SK-N-SH (cell line): Measurements from ENCODE around the gene DDX17. TPM values are rescaled to one million over a fixed set of nuclear protein-coding genes. Genes with fewer than 3 reads are reported as not detected.

Source experiments
- CTCF ChIA-PET: fragments of 300-600, 350-600 bp; formaldehyde crosslinking; extraction: SDS; loops from one replicate; lab custom pipeline; 2021; lab: Yijun Ruan, JAX
- POLR2A ChIA-PET: fragments of 350-600 bp; sonication (Branson Sonifier 250); formaldehyde crosslinking; extraction: SDS; loops from one replicate; lab custom pipeline; 2020; ENCODE audit warnings: antibody characterized with exemption, inconsistent platforms; lab: Yijun Ruan, JAX
- DNase-seq: peaks from one replicate; pipeline ENCODE4 v3.0.0; 2012
- H2AFZ ChIP-seq: fragments of 200-600 bp; sonication (generic); 2 replicates; pipeline ENCODE4 v1.8.1; 2016; ENCODE audit warnings: antibody characterized with exemption, mild to moderate bottlenecking, low read depth
- H3F3A ChIP-seq: fragments of 200-600 bp; sonication (generic); replicated peaks from 2 replicates; pipeline ENCODE3; 2016; ENCODE audit warnings: antibody characterized with exemption, mild to moderate bottlenecking; ENCODE audit not compliant: insufficient read depth
- H3K27ac ChIP-seq, 2 experiments: fragments of 200-500 bp in 1 of 2; fragments of 200-600 bp in 1 of 2; sonication (Bioruptor generic) in 1 of 2; sonication (generic), shearing (Covaris generic) in 1 of 2; 2 replicates each; pipeline versions ENCODE4 v1.5.1 to v1.6.1; 2014 to 2016; ENCODE audit warnings: low read depth in 2 of 2, inconsistent platforms in 1 of 2, low read length in 1 of 2, mild to moderate bottlenecking in 1 of 2, mixed read lengths in 1 of 2
- H3K27me3 ChIP-seq: fragments of 200-600 bp; sonication (generic), shearing (Covaris generic); 2 replicates; pipeline ENCODE4 v1.6.1; 2016; ENCODE audit warnings: mixed run types; ENCODE audit not compliant: insufficient read depth
- H3K36me3 ChIP-seq, 2 experiments: fragments of 200-500 bp in 1 of 2; fragments of 200-600 bp in 1 of 2; sonication (Bioruptor generic) in 1 of 2; sonication (generic) in 1 of 2; replicated peaks in 1 of 2; 2 replicates each; pipeline versions ENCODE3 to v1.5.1; 2014 to 2016; ENCODE audit warnings: low read length in 1 of 2, mild to moderate bottlenecking in 1 of 2; ENCODE audit not compliant: insufficient read depth in 2 of 2, control insufficient read depth in 1 of 2
- H3K4me1 ChIP-seq, 2 experiments: fragments of 200-500 bp in 1 of 2; fragments of 200-600 bp in 1 of 2; sonication (Bioruptor generic) in 1 of 2; sonication (generic), shearing (Covaris generic) in 1 of 2; 2 replicates each; pipeline versions ENCODE4 v1.5.1 to v1.6.1; 2014 to 2016; ENCODE audit warnings: low read depth in 1 of 2, low read length in 1 of 2, mixed run types in 1 of 2; ENCODE audit not compliant: insufficient read depth in 2 of 2, control insufficient read depth in 1 of 2
- H3K4me2 ChIP-seq: fragments of 200-600 bp; sonication (generic), shearing (Covaris generic); 2 replicates; pipeline ENCODE4 v1.6.1; 2017; ENCODE audit warnings: mixed run types
- H3K4me3 ChIP-seq, 2 experiments: fragments of 200-500 bp in 1 of 2; fragments of 200-600 bp in 1 of 2; sonication (Bioruptor generic) in 1 of 2; sonication (generic), shearing (Covaris generic) in 1 of 2; 2 replicates each; pipeline versions ENCODE4 v1.5.1 to v1.8.1; 2014 to 2016; ENCODE audit warnings: low read depth in 2 of 2, inconsistent platforms in 1 of 2, low read length in 1 of 2, mild to moderate bottlenecking in 1 of 2, mixed read lengths in 1 of 2, moderate library complexity in 1 of 2
- H3K79me2 ChIP-seq: fragments of 200-600 bp; sonication (generic); 2 replicates; pipeline ENCODE4 v1.8.1; 2017; ENCODE audit warnings: mild to moderate bottlenecking; ENCODE audit not compliant: insufficient read depth
- H3K9ac ChIP-seq: fragments of 200-600 bp; sonication (generic); 2 replicates; pipeline ENCODE4 v1.6.1; 2017; ENCODE audit warnings: mixed run types
- H3K9me2 ChIP-seq: fragments of 200-600 bp; sonication (generic); 2 replicates; pipeline ENCODE4 v1.6.1; 2017; ENCODE audit warnings: mixed run types
- H3K9me3 ChIP-seq: fragments of 200-600 bp; sonication (generic); 2 replicates; pipeline ENCODE4 v1.6.1; 2017; ENCODE audit warnings: mixed run types, mild to moderate bottlenecking, moderate library complexity
- H4K20me1 ChIP-seq: fragments of 200-600 bp; sonication (generic); 2 replicates; pipeline ENCODE4 v1.6.1; 2017; ENCODE audit warnings: mild to moderate bottlenecking, mixed run types; ENCODE audit not compliant: insufficient read depth
- ELF1 ChIP-seq: IDR thresholded peaks from 2 replicates; pipeline ENCODE4 v1.4.0; 2012
- EP300 ChIP-seq, 2 experiments: IDR thresholded peaks; 2 replicates each; pipeline versions ENCODE4 v1.4.0 to v1.6.1; 2012; ENCODE audit warnings: borderline replicate concordance in 1 of 2, low read depth in 1 of 2, low read length in 1 of 2
- EZH2phosphoT487 ChIP-seq: fragments of 200-600 bp; sonication (generic); IDR thresholded peaks from 2 replicates; pipeline ENCODE4 v1.6.1; 2017; ENCODE audit warnings: low read depth, mixed run types, mild to moderate bottlenecking, antibody characterized with exemption, moderate library complexity, borderline replicate concordance
- FOSL2 ChIP-seq: IDR thresholded peaks from 2 replicates; pipeline ENCODE4 v1.4.0; 2012; ENCODE audit warnings: low read depth, mild to moderate bottlenecking, moderate library complexity, borderline replicate concordance
- FOXJ3 ChIP-seq: sonication (generic); formaldehyde crosslinking; IDR thresholded peaks from 2 replicates; pipeline ENCODE4 v1.5.1; 2020; ENCODE audit warnings: mild to moderate bottlenecking, missing genetic modification reagents
- GABPA ChIP-seq: IDR thresholded peaks from 2 replicates; pipeline ENCODE4 v1.4.0; 2012; ENCODE audit warnings: low read depth, mild to moderate bottlenecking
- GATA2 ChIP-seq: sonication (generic); formaldehyde crosslinking; IDR thresholded peaks from 2 replicates; pipeline ENCODE4 v1.5.0; 2020; ENCODE audit warnings: mild to moderate bottlenecking, missing genetic modification reagents
- MEF2A ChIP-seq: IDR thresholded peaks from 2 replicates; pipeline ENCODE4 v1.4.0; 2012; ENCODE audit warnings: low read depth, borderline replicate concordance
- POLR2AphosphoS5 ChIP-seq: IDR thresholded peaks from 2 replicates; pipeline ENCODE4 v1.6.1; 2012; ENCODE audit warnings: low read depth, low read length
- RAD21 ChIP-seq: IDR thresholded peaks from 2 replicates; pipeline ENCODE4 v1.6.1; 2012; ENCODE audit warnings: mild to moderate bottlenecking, low read length
- RCOR1 ChIP-seq: fragments of 150-350 bp; IDR thresholded peaks from 2 replicates; pipeline ENCODE4 v1.6.1; 2017; ENCODE audit warnings: antibody characterized with exemption, low read length
- SIN3A ChIP-seq: IDR thresholded peaks from 2 replicates; pipeline ENCODE4 v1.6.1; 2012; ENCODE audit warnings: low read depth, mild to moderate bottlenecking, low read length, moderate library complexity, borderline replicate concordance
- TAF1 ChIP-seq: IDR thresholded peaks from 2 replicates; pipeline ENCODE4 v1.6.1; 2012; ENCODE audit warnings: low read depth, mild to moderate bottlenecking, low read length, moderate library complexity, borderline replicate concordance
- TCF12 ChIP-seq: IDR thresholded peaks from 2 replicates; pipeline ENCODE4 v1.4.0; 2012
- YY1 ChIP-seq: IDR thresholded peaks from 2 replicates; pipeline ENCODE4 v1.4.0; 2012; ENCODE audit warnings: low read depth, mild to moderate bottlenecking
- WGBS: methylation state at CpG from one replicate; pipeline ENCODE4 v1.1.6; 2017; ENCODE audit warnings: low lambda C conversion rate; 5-methylcytosine and 5-hydroxymethylcytosine counted together
- polyA plus RNA-seq, 3 experiments: library from polyadenylated mRNA; depleted of rRNA; stranded (reverse); fragments of >200 nt; gene quantifications; 2 replicates each; pipeline ENCODE4 v1.2.3, GENCODE V29; 2012
- TF ChIP-seq, protein P1 (sequence below): fragments of 200-600 bp; sonication (generic); IDR thresholded peaks from 2 replicates; pipeline ENCODE4 v1.6.1; 2017; ENCODE audit warnings: antibody characterized with exemption, mild to moderate bottlenecking, moderate library complexity
- TF ChIP-seq, protein P2 (sequence below): IDR thresholded peaks from 2 replicates; pipeline ENCODE4 v1.6.1; 2012; ENCODE audit warnings: mild to moderate bottlenecking, low read depth, low read length, moderate library complexity

The DDX17 gene
- 111 and 178 TPM in 2 replicates for polyA plus RNA-seq (2012; rRNA removed)
- polyA plus RNA-seq (2012; cell fraction: cytosol; rRNA removed), result 76.6 and 90.6 TPM in 2 replicates
- 338 and 400 TPM in 2 replicates for polyA plus RNA-seq (2012; cell fraction: nucleus; rRNA removed)

DNA sequence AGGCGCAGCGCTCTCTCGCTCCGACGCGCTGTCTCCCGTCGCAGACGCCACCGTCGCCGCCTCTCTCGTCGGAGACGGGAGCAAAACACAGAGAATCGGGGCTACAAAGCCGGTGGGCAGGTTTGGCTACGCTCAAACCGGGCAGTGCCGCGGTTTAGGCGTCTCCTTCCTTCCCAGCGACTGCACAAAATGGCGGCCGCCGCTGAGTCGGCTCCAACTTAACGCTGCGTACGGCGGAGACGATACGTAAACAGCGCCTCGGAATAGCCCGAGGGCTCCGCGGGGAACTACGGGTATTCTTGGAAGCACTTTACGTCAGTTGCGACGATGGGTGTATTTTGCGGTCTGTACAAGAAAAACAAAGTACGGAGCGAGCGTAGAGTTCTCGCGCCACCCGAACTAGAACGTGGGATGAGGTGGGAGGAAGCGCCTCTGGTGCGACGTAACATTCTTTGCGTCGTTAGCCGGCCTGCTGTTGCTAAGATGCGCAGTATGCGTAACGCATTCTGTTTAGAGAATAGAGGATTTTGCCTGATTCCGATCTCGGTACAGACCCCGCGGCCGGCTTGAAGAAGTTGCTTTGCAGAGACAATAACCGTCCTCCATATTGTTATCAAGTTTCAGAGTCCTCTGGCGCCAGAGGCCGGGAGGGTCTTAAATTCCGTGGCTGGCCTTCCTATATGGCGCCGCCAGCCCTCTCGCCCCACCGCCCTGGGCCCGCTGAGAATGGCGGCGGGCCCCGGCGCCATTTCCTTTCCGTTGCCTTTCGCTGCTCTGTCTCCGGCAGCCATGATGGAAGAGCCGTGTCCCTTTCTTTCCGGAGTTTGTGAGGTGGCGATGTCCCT, at the start of gene DDX17:
DDX17 (minus strand) TSS at position 194 of the 845 bp plus-strand sequence.
- peak within 1 kb of the TSS; percentile 91 to 96 for H3K27ac ChIP-seq
- H3F3A ChIP-seq, result no peaks in the 10 kb centered on the region
- peak within 1 kb of the TSS; percentile 78 for H3K4me2 ChIP-seq
- CTCF ChIA-PET, result no interaction called here
- peak; percentile 71; the same call in 1 of the 2 replicates for TF ChIP-seq TAF1
- TF ChIP-seq YY1, result peak; percentile 86
- TF ChIP-seq RCOR1, result 0 out of 2 replicates have a peak, but pooled peaks have one; percentile 22
- no peak for TF ChIP-seq GATA2 (CRISPR knock-in tag)
- TF ChIP-seq, protein P1, sequence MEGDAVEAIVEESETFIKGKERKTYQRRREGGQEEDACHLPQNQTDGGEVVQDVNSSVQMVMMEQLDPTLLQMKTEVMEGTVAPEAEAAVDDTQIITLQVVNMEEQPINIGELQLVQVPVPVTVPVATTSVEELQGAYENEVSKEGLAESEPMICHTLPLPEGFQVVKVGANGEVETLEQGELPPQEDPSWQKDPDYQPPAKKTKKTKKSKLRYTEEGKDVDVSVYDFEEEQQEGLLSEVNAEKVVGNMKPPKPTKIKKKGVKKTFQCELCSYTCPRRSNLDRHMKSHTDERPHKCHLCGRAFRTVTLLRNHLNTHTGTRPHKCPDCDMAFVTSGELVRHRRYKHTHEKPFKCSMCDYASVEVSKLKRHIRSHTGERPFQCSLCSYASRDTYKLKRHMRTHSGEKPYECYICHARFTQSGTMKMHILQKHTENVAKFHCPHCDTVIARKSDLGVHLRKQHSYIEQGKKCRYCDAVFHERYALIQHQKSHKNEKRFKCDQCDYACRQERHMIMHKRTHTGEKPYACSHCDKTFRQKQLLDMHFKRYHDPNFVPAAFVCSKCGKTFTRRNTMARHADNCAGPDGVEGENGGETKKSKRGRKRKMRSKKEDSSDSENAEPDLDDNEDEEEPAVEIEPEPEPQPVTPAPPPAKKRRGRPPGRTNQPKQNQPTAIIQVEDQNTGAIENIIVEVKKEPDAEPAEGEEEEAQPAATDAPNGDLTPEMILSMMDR, result no peak
- TF ChIP-seq POLR2AphosphoS5, result peak; percentile 58
- peak within 1 kb of the TSS; percentile 92; the same call in 1 of the 2 replicates for H2AFZ ChIP-seq
- H3K4me1 ChIP-seq, result peaks cover 2 to 9% of the 10 kb centered on the region in 2 experiments; a peak in 3 of 4 replicates
- H3K79me2 ChIP-seq, result peaks cover 47% of the 10 kb centered on the region
- 0% methylated on average over 13 of the region's 83 CpGs for WGBS
- H4K20me1 ChIP-seq, result peaks cover 39% of the 10 kb centered on the region
- no peaks in the 10 kb centered on the region for H3K9me3 ChIP-seq
- peak within 1 kb of the TSS; percentile 67 to 73 for H3K4me3 ChIP-seq
- DNase-seq, result peak; percentile 86
- no peaks in the 10 kb centered on the region for H3K27me3 ChIP-seq
- H3K36me3 ChIP-seq, result peaks cover 3 to 8% of the 10 kb centered on the region in 2 experiments
- POLR2A ChIA-PET, result no interaction called here
- peak within 1 kb of the TSS; percentile 98 for H3K9ac ChIP-seq
- no peaks in the 10 kb centered on the region for H3K9me2 ChIP-seq

DNA sequence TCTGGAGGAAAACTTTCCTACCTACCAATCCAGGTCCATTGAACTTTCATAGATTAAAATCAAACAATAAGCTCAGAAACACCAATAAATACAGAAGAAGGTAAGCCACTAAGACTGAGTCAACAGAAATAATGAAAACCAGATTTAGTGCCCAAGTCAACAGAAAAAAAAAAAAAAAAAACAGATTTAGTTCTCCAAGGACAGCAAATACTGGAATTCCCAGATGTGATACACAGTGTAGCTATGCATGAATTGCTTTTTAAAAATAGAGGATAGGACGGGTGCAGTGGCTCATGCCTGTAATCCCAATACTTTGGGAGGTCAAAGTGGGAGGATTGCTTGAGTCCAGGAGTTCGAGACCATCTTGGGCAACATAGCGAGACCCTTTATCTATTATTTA, 48.2 kb upstream of the DDX17 start:
- TF ChIP-seq EZH2phosphoT487, result no peak
- 0 out of 2 replicates have a peak, but pooled peaks have one; percentile 7 for TF ChIP-seq FOSL2
- TF ChIP-seq GABPA, result no peak
- TF ChIP-seq ELF1, result no peak
- TF ChIP-seq RAD21, result no peak
- TF ChIP-seq, protein P1, result no peak
- peak; percentile 81 for TF ChIP-seq TCF12
- TF ChIP-seq, protein P2, sequence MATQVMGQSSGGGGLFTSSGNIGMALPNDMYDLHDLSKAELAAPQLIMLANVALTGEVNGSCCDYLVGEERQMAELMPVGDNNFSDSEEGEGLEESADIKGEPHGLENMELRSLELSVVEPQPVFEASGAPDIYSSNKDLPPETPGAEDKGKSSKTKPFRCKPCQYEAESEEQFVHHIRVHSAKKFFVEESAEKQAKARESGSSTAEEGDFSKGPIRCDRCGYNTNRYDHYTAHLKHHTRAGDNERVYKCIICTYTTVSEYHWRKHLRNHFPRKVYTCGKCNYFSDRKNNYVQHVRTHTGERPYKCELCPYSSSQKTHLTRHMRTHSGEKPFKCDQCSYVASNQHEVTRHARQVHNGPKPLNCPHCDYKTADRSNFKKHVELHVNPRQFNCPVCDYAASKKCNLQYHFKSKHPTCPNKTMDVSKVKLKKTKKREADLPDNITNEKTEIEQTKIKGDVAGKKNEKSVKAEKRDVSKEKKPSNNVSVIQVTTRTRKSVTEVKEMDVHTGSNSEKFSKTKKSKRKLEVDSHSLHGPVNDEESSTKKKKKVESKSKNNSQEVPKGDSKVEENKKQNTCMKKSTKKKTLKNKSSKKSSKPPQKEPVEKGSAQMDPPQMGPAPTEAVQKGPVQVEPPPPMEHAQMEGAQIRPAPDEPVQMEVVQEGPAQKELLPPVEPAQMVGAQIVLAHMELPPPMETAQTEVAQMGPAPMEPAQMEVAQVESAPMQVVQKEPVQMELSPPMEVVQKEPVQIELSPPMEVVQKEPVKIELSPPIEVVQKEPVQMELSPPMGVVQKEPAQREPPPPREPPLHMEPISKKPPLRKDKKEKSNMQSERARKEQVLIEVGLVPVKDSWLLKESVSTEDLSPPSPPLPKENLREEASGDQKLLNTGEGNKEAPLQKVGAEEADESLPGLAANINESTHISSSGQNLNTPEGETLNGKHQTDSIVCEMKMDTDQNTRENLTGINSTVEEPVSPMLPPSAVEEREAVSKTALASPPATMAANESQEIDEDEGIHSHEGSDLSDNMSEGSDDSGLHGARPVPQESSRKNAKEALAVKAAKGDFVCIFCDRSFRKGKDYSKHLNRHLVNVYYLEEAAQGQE, result no peak
- TF ChIP-seq SIN3A, result no peak
- no peak for TF ChIP-seq EP300 (IDR thresholded peaks at IDR 0.05; ENCODE audit: borderline replicate concordance in 1 of 2, low read depth in 1 of 2, low read length in 1 of 2)
- no peak for TF ChIP-seq RCOR1
- no peak for TF ChIP-seq FOXJ3 (CRISPR knock-in tag)
- no peak for TF ChIP-seq MEF2A
- TF ChIP-seq, all 33 proteins: peak for 2
- no peaks in the 10 kb centered on the region for H3K4me1 ChIP-seq
- H3K4me3 ChIP-seq, result no peak overlapping the region
- no peak overlapping the region for H3K4me2 ChIP-seq
- H3K27ac ChIP-seq, result no peak overlapping the region
- no peaks in the 10 kb centered on the region for H3F3A ChIP-seq
- no peaks in the 10 kb centered on the region for H3K27me3 ChIP-seq
- no peak for DNase-seq
- no peaks in the 10 kb centered on the region for H3K9me2 ChIP-seq
- WGBS, result 74% methylated on average over 3 of the region's 3 CpGs
- H3K9ac ChIP-seq, result no peak overlapping the region
- H3K36me3 ChIP-seq, result no peaks in the 10 kb centered on the region
- ChIA-PET CTCF (no interaction called here), POLR2A (no interaction called here)
- H3K79me2 ChIP-seq, result no peaks in the 10 kb centered on the region
- H4K20me1 ChIP-seq, result no peaks in the 10 kb centered on the region
- H3K9me3 ChIP-seq, result no peaks in the 10 kb centered on the region
- H2AFZ ChIP-seq, result no peak overlapping the region
